HEK293 (cell line): ENCODE measurements around the gene VARS1.
A peak's percentile ranks its signal among the peaks of the same experiment; 100 is the strongest.

Experiments
- EGR2 ChIP-seq: fragments of 450-650 bp; formaldehyde crosslinking; IDR thresholded peaks from 2 replicates; pipeline ENCODE4 v1.5.1; 2016; ENCODE audit warnings: low read depth, missing biosample characterization, missing genetic modification characterization
- GLI2 ChIP-seq: fragments of 450-650 bp; formaldehyde crosslinking; IDR thresholded peaks from 2 replicates; pipeline ENCODE4; 2017; ENCODE audit warnings: missing biosample characterization, missing genetic modification characterization, low read depth, borderline replicate concordance
- GLIS1 ChIP-seq: fragments of 450-650 bp; formaldehyde crosslinking; IDR thresholded peaks from 2 replicates; pipeline ENCODE4 v1.5.1; 2016; ENCODE audit warnings: missing biosample characterization, missing genetic modification characterization
- HOXD13 ChIP-seq: sonication (generic); formaldehyde crosslinking; IDR thresholded peaks from 2 replicates; pipeline ENCODE4 v1.8.0; 2022; ENCODE audit warnings: missing genetic modification reagents, borderline replicate concordance
- PRDM2 ChIP-seq: fragments of 450-650 bp; formaldehyde crosslinking; IDR thresholded peaks from 2 replicates; pipeline ENCODE4 v1.5.1; 2016; ENCODE audit warnings: missing biosample characterization, missing genetic modification characterization, borderline replicate concordance
- SALL2 ChIP-seq: fragments of 450-650 bp; formaldehyde crosslinking; IDR thresholded peaks from 2 replicates; pipeline ENCODE4 v1.5.0; 2017; ENCODE audit warnings: missing biosample characterization, mild to moderate bottlenecking, missing genetic modification characterization, borderline replicate concordance
- SP7 ChIP-seq: fragments of 450-650 bp; formaldehyde crosslinking; IDR thresholded peaks from 2 replicates; pipeline ENCODE4 v1.5.1; 2016; ENCODE audit warnings: missing biosample characterization, missing genetic modification characterization
- ZBTB21 ChIP-seq: fragments of 450-650 bp; formaldehyde crosslinking; IDR thresholded peaks from 2 replicates; pipeline ENCODE4 v1.5.1; 2017; ENCODE audit warnings: missing biosample characterization, missing genetic modification characterization
- ZBTB48 ChIP-seq: fragments of 450-650 bp; formaldehyde crosslinking; IDR thresholded peaks from 2 replicates; pipeline ENCODE4 v1.5.1; 2016; ENCODE audit warnings: missing biosample characterization, missing genetic modification characterization
- ZBTB7A ChIP-seq: fragments of 450-650 bp; formaldehyde crosslinking; IDR thresholded peaks from 2 replicates; pipeline ENCODE4 v1.5.1; 2016; ENCODE audit warnings: low read depth, missing biosample characterization, missing genetic modification characterization
- ZNF146 ChIP-seq: fragments of 450-650 bp; formaldehyde crosslinking; IDR thresholded peaks from 2 replicates; pipeline ENCODE4 v1.5.1; 2016; ENCODE audit warnings: missing biosample characterization, missing genetic modification characterization
- ZNF155 ChIP-seq: fragments of 450-650 bp; formaldehyde crosslinking; IDR thresholded peaks from 2 replicates; pipeline ENCODE4 v1.5.1; 2016; ENCODE audit warnings: missing biosample characterization, missing genetic modification characterization
- ZNF16 ChIP-seq: fragments of 450-650 bp; formaldehyde crosslinking; IDR thresholded peaks from 2 replicates; pipeline ENCODE4 v1.5.1; 2016; ENCODE audit warnings: low read depth, missing biosample characterization, missing genetic modification characterization
- ZNF175 ChIP-seq: fragments of 450-650 bp; formaldehyde crosslinking; IDR thresholded peaks from 2 replicates; pipeline ENCODE4 v1.5.1; 2016; ENCODE audit warnings: missing biosample characterization, missing genetic modification characterization
- ZNF18 ChIP-seq: fragments of 450-650 bp; formaldehyde crosslinking; IDR thresholded peaks from 2 replicates; pipeline ENCODE4 v1.5.1; 2016; ENCODE audit warnings: missing biosample characterization, missing genetic modification characterization
- ZNF335 ChIP-seq: fragments of 450-650 bp; formaldehyde crosslinking; conservative IDR thresholded peaks from 2 replicates; pipeline ENCODE4 v1.5.1; 2016; ENCODE audit warnings: missing biosample characterization, missing genetic modification characterization
- ZNF362 ChIP-seq: fragments of 450-650 bp; formaldehyde crosslinking; IDR thresholded peaks from 2 replicates; pipeline ENCODE4 v1.5.1; 2016; ENCODE audit warnings: missing biosample characterization, missing genetic modification characterization
- ZNF366 ChIP-seq: fragments of 450-650 bp; formaldehyde crosslinking; conservative IDR thresholded peaks from 2 replicates; pipeline ENCODE4 v1.5.1; 2016; ENCODE audit warnings: missing biosample characterization, missing genetic modification characterization
- ZNF37A ChIP-seq: fragments of 450-650 bp; IDR thresholded peaks from 2 replicates; pipeline ENCODE4 v1.5.1; 2018; ENCODE audit warnings: missing biosample characterization, missing genetic modification characterization
- ZNF558 ChIP-seq: fragments of 450-650 bp; formaldehyde crosslinking; IDR thresholded peaks from 2 replicates; pipeline ENCODE4 v1.5.1; 2016; ENCODE audit warnings: missing biosample characterization, missing genetic modification characterization
- ZNF585B ChIP-seq: fragments of 450-650 bp; formaldehyde crosslinking; IDR thresholded peaks from 2 replicates; pipeline ENCODE4 v1.5.1; 2016; ENCODE audit warnings: missing biosample characterization, missing genetic modification characterization
- ZNF629 ChIP-seq: fragments of 450-650 bp; formaldehyde crosslinking; IDR thresholded peaks from 2 replicates; pipeline ENCODE4 v1.5.1; 2017; ENCODE audit warnings: missing biosample characterization, missing genetic modification characterization
- ZSCAN16 ChIP-seq: fragments of 450-650 bp; formaldehyde crosslinking; IDR thresholded peaks from 2 replicates; pipeline ENCODE4 v1.5.1; 2016; ENCODE audit warnings: missing biosample characterization, missing genetic modification characterization
- ZSCAN30 ChIP-seq: fragments of 450-650 bp; IDR thresholded peaks from 2 replicates; pipeline ENCODE4 v1.5.1; 2018; ENCODE audit warnings: missing biosample characterization, mild to moderate bottlenecking, missing genetic modification characterization, moderate library complexity
- TF ChIP-seq, protein P1 (sequence below): fragments of 450-650 bp; formaldehyde crosslinking; IDR thresholded peaks from 2 replicates; pipeline ENCODE4 v1.5.1; 2016; ENCODE audit warnings: missing biosample characterization, missing genetic modification characterization
- TF ChIP-seq, protein P2 (sequence below): fragments of 450-650 bp; formaldehyde crosslinking; IDR thresholded peaks from 2 replicates; pipeline ENCODE4 v1.5.1; 2017; ENCODE audit warnings: missing biosample characterization, missing genetic modification characterization
- TF ChIP-seq, protein P3 (sequence below): fragments of 450-650 bp; IDR thresholded peaks from 2 replicates; pipeline ENCODE4 v1.5.1; 2018; ENCODE audit warnings: missing biosample characterization, mild to moderate bottlenecking, missing genetic modification characterization

Gene VARS1

DNA sequence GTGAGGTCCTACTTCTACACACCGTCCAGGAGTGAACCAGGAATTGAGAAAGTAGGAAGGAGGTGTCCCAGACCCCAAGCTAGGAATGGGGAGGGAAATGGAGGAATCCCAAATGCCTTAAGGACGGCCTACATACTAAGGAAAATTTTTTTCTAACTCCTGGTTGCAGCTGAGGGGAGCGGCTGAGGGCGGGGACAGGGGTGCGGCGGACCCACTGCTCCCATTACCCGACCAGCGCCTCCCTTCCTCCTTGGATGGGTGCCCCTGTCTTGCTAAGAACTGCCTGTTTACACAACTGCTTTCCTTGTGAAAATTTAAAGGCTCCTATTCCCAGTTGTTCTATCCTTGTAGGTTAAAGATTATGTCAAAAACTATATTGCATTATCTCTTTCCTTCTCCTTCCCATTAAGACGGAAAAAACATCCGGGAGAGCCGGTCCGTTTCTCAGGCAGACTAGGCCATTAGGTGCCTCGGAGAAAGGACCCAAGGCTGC lies 31.3 kb upstream of the VARS1 start (continued):
- TF ChIP-seq, protein P1, sequence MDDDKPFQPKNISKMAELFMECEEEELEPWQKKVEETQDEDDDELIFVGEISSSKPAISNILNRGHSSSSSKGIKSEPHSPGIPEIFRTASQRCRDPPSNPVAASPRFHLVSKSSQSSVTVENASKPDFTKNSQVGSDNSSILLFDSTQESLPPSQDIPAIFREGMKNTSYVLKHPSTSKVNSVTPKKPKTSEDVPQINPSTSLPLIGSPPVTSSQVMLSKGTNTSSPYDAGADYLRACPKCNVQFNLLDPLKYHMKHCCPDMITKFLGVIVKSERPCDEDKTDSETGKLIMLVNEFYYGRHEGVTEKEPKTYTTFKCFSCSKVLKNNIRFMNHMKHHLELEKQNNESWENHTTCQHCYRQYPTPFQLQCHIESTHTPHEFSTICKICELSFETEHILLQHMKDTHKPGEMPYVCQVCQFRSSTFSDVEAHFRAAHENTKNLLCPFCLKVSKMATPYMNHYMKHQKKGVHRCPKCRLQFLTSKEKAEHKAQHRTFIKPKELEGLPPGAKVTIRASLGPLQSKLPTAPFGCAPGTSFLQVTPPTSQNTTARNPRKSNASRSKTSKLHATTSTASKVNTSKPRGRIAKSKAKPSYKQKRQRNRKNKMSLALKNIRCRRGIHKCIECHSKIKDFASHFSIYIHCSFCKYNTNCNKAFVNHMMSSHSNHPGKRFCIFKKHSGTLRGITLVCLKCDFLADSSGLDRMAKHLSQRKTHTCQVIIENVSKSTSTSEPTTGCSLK (tag by site-specific recombination): no peak
- TF ChIP-seq ZNF558 (tag by site-specific recombination) (0 out of 2 replicates have a peak, but pooled peaks have one; percentile 23), GLI2 (tag by site-specific recombination) (no peak), GLIS1 (no peak), ZNF335 (peak; percentile 100), ZNF175 (no peak), EGR2 (tag by site-specific recombination) (no peak), ZNF16 (tag by site-specific recombination) (no peak), ZNF366 (tag by site-specific recombination) (no peak), ZNF37A (no peak), ZBTB7A (tag by site-specific recombination) (no peak), PRDM2 (tag by site-specific recombination) (no peak), HOXD13 (CRISPR knock-in tag) (no peak), ZNF18 (tag by site-specific recombination) (no peak), ZBTB21 (tag by site-specific recombination) (no peak), ZNF629 (peak; percentile 55), ZBTB48 (no peak), ZSCAN30 (tag by site-specific recombination) (peak; percentile 56; the same call in 1 of the 2 replicates), SP7 (tag by site-specific recombination) (peak; percentile 45), SALL2 (tag by site-specific recombination) (no peak), ZNF362 (tag by site-specific recombination) (no peak), ZNF585B (tag by site-specific recombination) (no peak), ZSCAN16 (no peak), ZNF155 (tag by site-specific recombination) (no peak), ZNF146 (tag by site-specific recombination) (no peak)
- TF ChIP-seq, protein P2, sequence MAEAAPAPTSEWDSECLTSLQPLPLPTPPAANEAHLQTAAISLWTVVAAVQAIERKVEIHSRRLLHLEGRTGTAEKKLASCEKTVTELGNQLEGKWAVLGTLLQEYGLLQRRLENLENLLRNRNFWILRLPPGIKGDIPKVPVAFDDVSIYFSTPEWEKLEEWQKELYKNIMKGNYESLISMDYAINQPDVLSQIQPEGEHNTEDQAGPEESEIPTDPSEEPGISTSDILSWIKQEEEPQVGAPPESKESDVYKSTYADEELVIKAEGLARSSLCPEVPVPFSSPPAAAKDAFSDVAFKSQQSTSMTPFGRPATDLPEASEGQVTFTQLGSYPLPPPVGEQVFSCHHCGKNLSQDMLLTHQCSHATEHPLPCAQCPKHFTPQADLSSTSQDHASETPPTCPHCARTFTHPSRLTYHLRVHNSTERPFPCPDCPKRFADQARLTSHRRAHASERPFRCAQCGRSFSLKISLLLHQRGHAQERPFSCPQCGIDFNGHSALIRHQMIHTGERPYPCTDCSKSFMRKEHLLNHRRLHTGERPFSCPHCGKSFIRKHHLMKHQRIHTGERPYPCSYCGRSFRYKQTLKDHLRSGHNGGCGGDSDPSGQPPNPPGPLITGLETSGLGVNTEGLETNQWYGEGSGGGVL (tag by site-specific recombination): no peak
- TF ChIP-seq, protein P3, sequence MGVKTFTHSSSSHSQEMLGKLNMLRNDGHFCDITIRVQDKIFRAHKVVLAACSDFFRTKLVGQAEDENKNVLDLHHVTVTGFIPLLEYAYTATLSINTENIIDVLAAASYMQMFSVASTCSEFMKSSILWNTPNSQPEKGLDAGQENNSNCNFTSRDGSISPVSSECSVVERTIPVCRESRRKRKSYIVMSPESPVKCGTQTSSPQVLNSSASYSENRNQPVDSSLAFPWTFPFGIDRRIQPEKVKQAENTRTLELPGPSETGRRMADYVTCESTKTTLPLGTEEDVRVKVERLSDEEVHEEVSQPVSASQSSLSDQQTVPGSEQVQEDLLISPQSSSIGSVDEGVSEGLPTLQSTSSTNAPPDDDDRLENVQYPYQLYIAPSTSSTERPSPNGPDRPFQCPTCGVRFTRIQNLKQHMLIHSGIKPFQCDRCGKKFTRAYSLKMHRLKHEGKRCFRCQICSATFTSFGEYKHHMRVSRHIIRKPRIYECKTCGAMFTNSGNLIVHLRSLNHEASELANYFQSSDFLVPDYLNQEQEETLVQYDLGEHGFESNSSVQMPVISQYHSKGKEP: 0 out of 2 replicates have a peak, but pooled peaks have one; percentile 33
